ENCODE measurements around the gene MORN5. TPM values are rescaled to one million over a fixed set of nuclear protein-coding genes. Genes with fewer than 3 reads are reported as not detected.

MORN5 gene
- total RNA-seq, 1 donor from 2014 or later, result not detected

DNA sequence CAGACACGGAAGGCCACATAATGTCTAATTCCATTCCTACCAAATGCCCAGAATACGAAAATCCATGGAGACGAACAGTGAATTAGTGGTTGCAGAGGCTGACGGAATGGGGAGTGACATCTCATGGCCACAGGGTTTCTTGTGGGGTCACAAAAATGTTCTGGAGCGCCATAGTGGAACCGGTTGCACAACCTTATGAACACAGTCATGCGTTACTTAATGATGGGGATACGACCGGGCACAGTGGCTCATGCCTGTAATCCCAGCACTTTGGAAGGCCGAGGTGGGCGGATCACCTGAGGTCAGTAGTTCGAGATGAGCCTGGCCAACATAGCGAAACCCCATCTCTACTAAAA is 40.6 kb upstream of the MORN5 start:
- intact Hi-C loops (cut with micrococcal nuclease), result no loop called here
- DNase-seq, result no peak
- no peaks in the 10 kb centered on the region for H3K4me1 ChIP-seq

GRCh38 chr9:122119721-122120120 is 40.0 kb upstream of the MORN5 start:
- Histone ChIP-seq H3K27ac (replicated peaks) (no peak overlapping the region), H3K27me3 (ENCODE audit: low read depth) (peaks cover 23% of the 10 kb centered on the region), H3K4me3 (no peak overlapping the region), H3K4me1 (no peaks in the 10 kb centered on the region), H3K36me3 (no peaks in the 10 kb centered on the region), H3K9me3 (replicated peaks) (no peaks in the 10 kb centered on the region)
- TF ChIP-seq, protein P1, sequence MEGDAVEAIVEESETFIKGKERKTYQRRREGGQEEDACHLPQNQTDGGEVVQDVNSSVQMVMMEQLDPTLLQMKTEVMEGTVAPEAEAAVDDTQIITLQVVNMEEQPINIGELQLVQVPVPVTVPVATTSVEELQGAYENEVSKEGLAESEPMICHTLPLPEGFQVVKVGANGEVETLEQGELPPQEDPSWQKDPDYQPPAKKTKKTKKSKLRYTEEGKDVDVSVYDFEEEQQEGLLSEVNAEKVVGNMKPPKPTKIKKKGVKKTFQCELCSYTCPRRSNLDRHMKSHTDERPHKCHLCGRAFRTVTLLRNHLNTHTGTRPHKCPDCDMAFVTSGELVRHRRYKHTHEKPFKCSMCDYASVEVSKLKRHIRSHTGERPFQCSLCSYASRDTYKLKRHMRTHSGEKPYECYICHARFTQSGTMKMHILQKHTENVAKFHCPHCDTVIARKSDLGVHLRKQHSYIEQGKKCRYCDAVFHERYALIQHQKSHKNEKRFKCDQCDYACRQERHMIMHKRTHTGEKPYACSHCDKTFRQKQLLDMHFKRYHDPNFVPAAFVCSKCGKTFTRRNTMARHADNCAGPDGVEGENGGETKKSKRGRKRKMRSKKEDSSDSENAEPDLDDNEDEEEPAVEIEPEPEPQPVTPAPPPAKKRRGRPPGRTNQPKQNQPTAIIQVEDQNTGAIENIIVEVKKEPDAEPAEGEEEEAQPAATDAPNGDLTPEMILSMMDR (IDR thresholded peaks at IDR 0.05; ENCODE audit: borderline replicate concordance), result no peak
- no peak for DNase-seq
- intact Hi-C loops (cut with micrococcal nuclease), result loop anchor here (10.0 kb wide), 1 partner anchor 335 kb away; no protein-coding TSS in a partner anchor

More for the DNA sequence above, 40.6 kb upstream of the MORN5 start:
- TF ChIP-seq, protein P1 (IDR thresholded peaks at IDR 0.05; ENCODE audit: borderline replicate concordance), result no peak
- Histone ChIP-seq H3K27me3 (ENCODE audit: low read depth) (peaks cover 29% of the 10 kb centered on the region), H3K9me3 (replicated peaks) (no peaks in the 10 kb centered on the region), H3K27ac (replicated peaks) (no peak overlapping the region), H3K36me3 (no peaks in the 10 kb centered on the region), H3K4me3 (no peak overlapping the region)

GRCh38 chr9:122120316-122121071 is 39.2 kb upstream of the MORN5 start:
- intact Hi-C loops (cut with micrococcal nuclease), result loop anchor here (10.0 kb wide), 1 partner anchor 334 kb away; no protein-coding TSS in a partner anchor
- H3K27ac ChIP-seq (replicated peaks), result no peak overlapping the region
- H3K36me3 ChIP-seq, result no peaks in the 10 kb centered on the region
- TF ChIP-seq, protein P1 (IDR thresholded peaks at IDR 0.05; ENCODE audit: borderline replicate concordance), result no peak
- H3K4me1 ChIP-seq, result peaks cover 3% of the 10 kb centered on the region
- H3K9me3 ChIP-seq (replicated peaks), result no peaks in the 10 kb centered on the region
- H3K27me3 ChIP-seq (ENCODE audit: low read depth), result peaks cover 17% of the 10 kb centered on the region
- DNase-seq, result no peak
- H3K4me3 ChIP-seq, result no peak overlapping the region

DNA sequence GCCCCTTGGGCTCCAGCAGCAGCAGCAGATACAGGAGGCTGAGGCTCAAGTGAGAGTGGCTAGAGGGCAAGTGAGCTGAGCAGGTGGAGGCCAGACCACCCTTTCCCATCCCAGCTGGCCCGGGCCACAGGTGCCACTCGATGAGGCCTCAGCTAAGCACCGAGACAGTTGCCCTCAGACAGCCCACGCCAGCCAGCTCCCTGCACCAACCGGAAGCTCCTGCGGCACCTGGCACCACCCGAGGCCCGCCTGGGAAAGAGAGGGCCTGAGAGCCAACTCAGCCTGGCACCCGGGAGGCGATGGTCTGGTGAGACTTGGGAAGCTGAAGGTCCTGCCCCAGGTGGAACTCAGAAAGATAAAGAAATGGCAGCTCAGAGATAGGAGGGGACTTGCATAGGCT is 38.3 kb upstream of the MORN5 start:
- Histone ChIP-seq H3K4me3 (no peak overlapping the region), H3K27me3 (ENCODE audit: low read depth) (peaks cover 17% of the 10 kb centered on the region), H3K4me1 (peaks cover 12% of the 10 kb centered on the region), H3K27ac (replicated peaks) (no peak overlapping the region), H3K36me3 (no peaks in the 10 kb centered on the region), H3K9me3 (replicated peaks) (no peaks in the 10 kb centered on the region)
- DNase-seq, result no peak
- TF ChIP-seq, protein P1 (IDR thresholded peaks at IDR 0.05; ENCODE audit: borderline replicate concordance), result no peak
- intact Hi-C loops (cut with micrococcal nuclease), result loop anchor here (10.0 kb wide), 1 partner anchor 333 kb away; no protein-coding TSS in a partner anchor

DNA sequence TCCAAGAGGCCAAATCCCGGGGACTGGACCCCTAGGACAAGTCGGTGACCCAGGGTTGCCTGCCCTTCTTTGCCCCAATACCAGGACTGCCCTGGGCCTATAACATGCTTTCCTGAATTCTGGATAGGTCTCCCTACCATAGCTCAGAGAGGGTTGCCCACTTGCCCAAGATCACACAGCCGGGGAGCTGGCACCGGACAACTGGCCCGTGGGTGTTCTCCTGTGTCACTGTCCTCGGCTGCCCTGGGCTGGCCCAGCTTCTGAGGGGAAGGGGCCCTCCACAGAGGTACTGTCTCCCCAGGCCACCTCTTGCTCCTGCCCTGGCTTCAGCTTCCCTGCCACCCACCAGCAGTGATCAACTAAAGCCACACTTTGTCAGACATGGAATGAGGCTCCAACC is 37.8 kb upstream of the MORN5 start:
- no peak overlapping the region for H3K4me3 ChIP-seq
- no peak for DNase-seq
- no peaks in the 10 kb centered on the region for H3K36me3 ChIP-seq
- intact Hi-C loops (cut with micrococcal nuclease), result loop anchor here (10.0 kb wide), 1 partner anchor 333 kb away; no protein-coding TSS in a partner anchor
- TF ChIP-seq, protein P1 (IDR thresholded peaks at IDR 0.05; ENCODE audit: borderline replicate concordance), result no peak
- peaks cover 18% of the 10 kb centered on the region for H3K4me1 ChIP-seq
- no peaks in the 10 kb centered on the region for H3K9me3 ChIP-seq (replicated peaks)
- peaks cover 18% of the 10 kb centered on the region for H3K27me3 ChIP-seq (ENCODE audit: low read depth)
- no peak overlapping the region for H3K27ac ChIP-seq (replicated peaks)
